H9 (cell line): ENCODE measurements around the gene VSTM2L. TPM values are rescaled to one million over a fixed set of nuclear protein-coding genes. Genes with fewer than 3 reads are reported as not detected.

ENCODE experiments used
- DNase-seq: peaks from one replicate; pipeline ENCODE4 v3.0.0-alpha.2; 2017
- H2AFZ ChIP-seq: one replicate; pipeline ENCODE4 v1.6.1; 2013; ENCODE audit warnings: mild to moderate bottlenecking, low read length, control low read depth, moderate library complexity
- H2AK5ac ChIP-seq: 2 replicates; pipeline ENCODE4 v1.6.1; 2013; ENCODE audit warnings: low read length, control low read depth, mixed read lengths; ENCODE audit not compliant: insufficient read length
- H2BK120ac ChIP-seq: one replicate; pipeline ENCODE4 v1.6.1; 2013; ENCODE audit warnings: low read depth, mild to moderate bottlenecking, low read length, control low read depth, inconsistent platforms; ENCODE audit not compliant: poor library complexity, severe bottlenecking
- H2BK12ac ChIP-seq: 2 replicates; pipeline ENCODE4 v1.6.1; 2013; ENCODE audit warnings: low read length, control low read depth, mixed read lengths, low read depth; ENCODE audit not compliant: insufficient read length
- H2BK15ac ChIP-seq: 2 replicates; pipeline ENCODE4 v1.6.1; 2013; ENCODE audit warnings: low read depth, low read length, control low read depth
- H2BK20ac ChIP-seq: one replicate; pipeline ENCODE4 v1.6.1; 2013; ENCODE audit warnings: low read depth, mild to moderate bottlenecking, low read length, control low read depth, inconsistent platforms; ENCODE audit not compliant: poor library complexity, severe bottlenecking
- H2BK5ac ChIP-seq: 2 replicates; pipeline ENCODE4 v1.6.1; 2013; ENCODE audit warnings: low read length, control low read depth, mixed read lengths; ENCODE audit not compliant: insufficient read length
- H3K14ac ChIP-seq: 2 replicates; pipeline ENCODE4 v1.6.1; 2013; ENCODE audit warnings: low read length, control low read depth; ENCODE audit not compliant: insufficient read depth
- H3K18ac ChIP-seq: 2 replicates; pipeline ENCODE4 v1.6.1; 2013; ENCODE audit warnings: low read depth, mild to moderate bottlenecking, mixed read lengths, low read length, control low read depth; ENCODE audit not compliant: insufficient read length
- H3K23ac ChIP-seq: 2 replicates; pipeline ENCODE4 v1.6.1; 2013; ENCODE audit warnings: low read length, control low read depth, mixed read lengths, low read depth; ENCODE audit not compliant: insufficient read length
- H3K23me2 ChIP-seq: 2 replicates; pipeline ENCODE4 v1.6.1; 2013; ENCODE audit warnings: low read depth, mild to moderate bottlenecking, mixed read lengths, low read length, control low read depth; ENCODE audit not compliant: insufficient read length, poor library complexity, severe bottlenecking
- H3K27ac ChIP-seq: 2 replicates; pipeline ENCODE4 v1.5.1; 2013; ENCODE audit warnings: low read length, control low read depth, mixed read lengths, low read depth; ENCODE audit not compliant: insufficient read length
- H3K27me3 ChIP-seq: 2 replicates; pipeline ENCODE4 v1.6.1; 2013; ENCODE audit warnings: low read length, control low read depth, inconsistent platforms; ENCODE audit not compliant: insufficient read depth
- H3K4ac ChIP-seq: 2 replicates; pipeline ENCODE4 v1.6.1; 2013; ENCODE audit warnings: low read depth, mild to moderate bottlenecking, control low read depth, inconsistent platforms, low read length, moderate library complexity
- H3K4me1 ChIP-seq: 2 replicates; pipeline ENCODE4 v1.6.1; 2013; ENCODE audit warnings: low read length, control low read depth, inconsistent platforms; ENCODE audit not compliant: insufficient read depth
- H3K4me2 ChIP-seq: 2 replicates; pipeline ENCODE4 v1.6.1; 2013; ENCODE audit warnings: low read length, control low read depth, mixed read lengths; ENCODE audit not compliant: insufficient read length, insufficient read depth
- H3K56ac ChIP-seq: 2 replicates; pipeline ENCODE4 v1.6.1; 2013; ENCODE audit warnings: low read depth, mild to moderate bottlenecking, mixed read lengths, low read length, control low read depth; ENCODE audit not compliant: insufficient read length
- H3K79me1 ChIP-seq: 2 replicates; pipeline ENCODE4 v1.6.1; 2013; ENCODE audit warnings: low read depth, mild to moderate bottlenecking, moderate library complexity, low read length, control low read depth, inconsistent platforms; ENCODE audit not compliant: insufficient read depth, poor library complexity, severe bottlenecking
- H3K79me2 ChIP-seq: 2 replicates; pipeline ENCODE4 v1.6.1; 2013; ENCODE audit warnings: low read length, control low read depth, inconsistent platforms; ENCODE audit not compliant: insufficient read depth
- H3K9ac ChIP-seq: 2 replicates; pipeline ENCODE4 v1.6.1; 2013; ENCODE audit warnings: low read length, control low read depth, mixed read lengths; ENCODE audit not compliant: insufficient read length; ENCODE audit errors: extremely low read depth
- H3K9me3 ChIP-seq: one replicate; pipeline ENCODE4 v1.6.1; 2013; ENCODE audit warnings: low read depth, low read length, inconsistent platforms; ENCODE audit not compliant: control insufficient read depth
- H3T11ph ChIP-seq: one replicate; pipeline ENCODE4 v1.6.1; 2013; ENCODE audit warnings: mild to moderate bottlenecking, low read length, control low read depth, inconsistent platforms
- H4K20me1 ChIP-seq: one replicate; pipeline ENCODE4 v1.6.1; 2013; ENCODE audit not compliant: control insufficient read depth, insufficient read length, insufficient read depth
- H4K5ac ChIP-seq: 2 replicates; pipeline ENCODE4 v1.6.1; 2013; ENCODE audit warnings: low read depth, mild to moderate bottlenecking, mixed read lengths, low read length, control low read depth; ENCODE audit not compliant: insufficient read length
- H4K8ac ChIP-seq: replicated peaks from 2 replicates; pipeline ENCODE4 v1.6.1; 2013; ENCODE audit warnings: low read length, control low read depth, mixed read lengths, low read depth; ENCODE audit not compliant: insufficient read length
- H4K91ac ChIP-seq: 2 replicates; pipeline ENCODE4 v1.6.1; 2013; ENCODE audit warnings: low read depth, mild to moderate bottlenecking, moderate library complexity, mixed read lengths, low read length, control low read depth; ENCODE audit not compliant: insufficient read length
- H3K27ac Mint-ChIP-seq, 3 experiments: 2 replicates in 2 of 3; 3 replicates in 1 of 3; pipeline ENCODE4 v1.8.0; 2020 to 2021; ENCODE audit warnings: mixed read lengths in 3 of 3, mild to moderate bottlenecking in 1 of 3, moderate library complexity in 1 of 3
- H3K27me3 Mint-ChIP-seq: 2 replicates; pipeline ENCODE4 v1.8.0; 2021; ENCODE audit warnings: low read depth, mild to moderate bottlenecking, moderate library complexity, mixed read lengths
- H3K36me3 Mint-ChIP-seq, 3 experiments: 2 replicates in 2 of 3; 3 replicates in 1 of 3; pipeline ENCODE4 v1.8.0; 2020 to 2021; ENCODE audit warnings: low read depth in 3 of 3, mixed read lengths in 3 of 3; ENCODE audit not compliant: insufficient read depth in 1 of 3
- H3K4me1 Mint-ChIP-seq, 2 experiments: 2 replicates each; pipeline ENCODE4 v1.8.0; 2020; ENCODE audit warnings: mixed read lengths in 2 of 2
- H3K4me3 Mint-ChIP-seq, 2 experiments: 2 replicates in 1 of 2; 3 replicates in 1 of 2; pipeline ENCODE4 v1.8.0; 2020 to 2021; ENCODE audit warnings: mild to moderate bottlenecking in 2 of 2, mixed read lengths in 2 of 2, moderate library complexity in 1 of 2
- H3K9me3 Mint-ChIP-seq, 2 experiments: 2 replicates in 1 of 2; 3 replicates in 1 of 2; pipeline ENCODE4 v1.8.0; 2020; ENCODE audit warnings: mild to moderate bottlenecking in 2 of 2, mixed read lengths in 2 of 2, moderate library complexity in 1 of 2
- WGBS: extraction: QIAGEN DNeasy Blood & Tissue Kit; methylation state at CpG from one replicate; pipeline ENCODE4 v1.1.7; 2013; ENCODE audit warnings: missing lambda C conversion rate, low lambda C conversion rate, mixed read lengths; ENCODE audit not compliant: insufficient read length; ENCODE audit errors: extremely low coverage; 5-methylcytosine and 5-hydroxymethylcytosine counted together
- total RNA-seq: library from RNA; stranded (reverse); gene quantifications from 2 replicates; pipeline ENCODE4 v1.2.1, GENCODE V29; 2021
- TF ChIP-seq, protein P1 (sequence below): fragments of 200-600 bp; sonication (generic); conservative IDR thresholded peaks from 3 replicates; pipeline ENCODE4 v1.8.0; 2021; ENCODE audit warnings: antibody characterized with exemption, mild to moderate bottlenecking

VSTM2L gene
- total RNA-seq, 1 experiment from 2014 or later: 2.1 TPM

DNA sequence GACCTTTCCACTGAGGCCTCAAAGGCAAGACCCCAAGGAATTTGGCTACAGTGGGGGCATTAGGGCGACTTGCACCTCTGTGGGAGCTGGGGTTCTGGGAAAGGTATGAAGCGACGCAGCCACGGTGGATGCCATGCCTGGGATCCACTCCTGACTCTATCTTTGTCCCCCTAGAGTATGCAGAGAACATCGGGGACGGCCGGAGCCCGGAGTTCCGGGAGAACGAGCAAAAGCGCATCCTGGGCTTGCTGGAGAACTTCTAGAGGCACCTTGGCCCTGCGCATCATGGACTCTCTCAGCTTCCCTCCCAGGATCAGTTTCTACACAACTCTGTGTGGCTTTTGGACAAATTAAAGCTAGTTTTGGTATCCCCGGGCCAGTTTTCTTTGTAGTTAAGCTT is 31.2 kb upstream of the VSTM2L start:
- Histone ChIP-seq H3K4me1 (peaks cover 5% of the 10 kb centered on the region; the same call in 1 of the 2 replicates), H3K9me3 (no peaks in the 10 kb centered on the region), H2BK20ac (no peak overlapping the region), H4K20me1 (peaks cover 3% of the 10 kb centered on the region), H3K79me1 (no peaks in the 10 kb centered on the region), H3K23me2 (no peaks in the 10 kb centered on the region), H3K18ac (no peak overlapping the region), H3K23ac (no peak overlapping the region), H3K14ac (no peak overlapping the region), H2AK5ac (no peak overlapping the region), H2BK15ac (no peak overlapping the region), H3K56ac (no peak overlapping the region), H3K4ac (no peak overlapping the region), H2AFZ (no peak overlapping the region), H3K9ac (no peak overlapping the region), H2BK12ac (no peak overlapping the region), H4K91ac (no peak overlapping the region), H2BK5ac (no peak overlapping the region), H3K27me3 (no peaks in the 10 kb centered on the region), H3K27ac (no peak overlapping the region), H3K4me2 (no peak overlapping the region), H3T11ph (no peak overlapping the region), H4K5ac (no peak overlapping the region), H3K79me2 (no peaks in the 10 kb centered on the region), H4K8ac (no peak overlapping the region), H2BK120ac (no peak overlapping the region)
- Mint-ChIP-seq H3K4me1 (peaks cover 24 to 27% of the 10 kb centered on the region in 2 experiments), H3K9me3 (no peaks in the 10 kb centered on the region), H3K36me3 (peaks cover 8 to 23% (median 16%) of the 10 kb centered on the region in 3 experiments; a peak in 5 of 7 replicates), H3K27ac (peak overlapping the region in 1 of 3 experiments; percentile 13; a peak in 1 of 7 replicates), H3K4me3 (no peak overlapping the region), H3K27me3 (no peaks in the 10 kb centered on the region; the same call in none of the 2 replicates)
- TF ChIP-seq, protein P1, sequence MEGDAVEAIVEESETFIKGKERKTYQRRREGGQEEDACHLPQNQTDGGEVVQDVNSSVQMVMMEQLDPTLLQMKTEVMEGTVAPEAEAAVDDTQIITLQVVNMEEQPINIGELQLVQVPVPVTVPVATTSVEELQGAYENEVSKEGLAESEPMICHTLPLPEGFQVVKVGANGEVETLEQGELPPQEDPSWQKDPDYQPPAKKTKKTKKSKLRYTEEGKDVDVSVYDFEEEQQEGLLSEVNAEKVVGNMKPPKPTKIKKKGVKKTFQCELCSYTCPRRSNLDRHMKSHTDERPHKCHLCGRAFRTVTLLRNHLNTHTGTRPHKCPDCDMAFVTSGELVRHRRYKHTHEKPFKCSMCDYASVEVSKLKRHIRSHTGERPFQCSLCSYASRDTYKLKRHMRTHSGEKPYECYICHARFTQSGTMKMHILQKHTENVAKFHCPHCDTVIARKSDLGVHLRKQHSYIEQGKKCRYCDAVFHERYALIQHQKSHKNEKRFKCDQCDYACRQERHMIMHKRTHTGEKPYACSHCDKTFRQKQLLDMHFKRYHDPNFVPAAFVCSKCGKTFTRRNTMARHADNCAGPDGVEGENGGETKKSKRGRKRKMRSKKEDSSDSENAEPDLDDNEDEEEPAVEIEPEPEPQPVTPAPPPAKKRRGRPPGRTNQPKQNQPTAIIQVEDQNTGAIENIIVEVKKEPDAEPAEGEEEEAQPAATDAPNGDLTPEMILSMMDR: no peak
- DNase-seq: no peak
- WGBS: no CpG with 5 or more reads among the region's 13 CpGs
